Breast epithelium (tissue), 3 donors: Measurements from ENCODE around the gene GNB1L.

Source experiments
- POLR2A ChIP-seq: fragments of 450-650 bp; IDR thresholded peaks from one replicate; pipeline ENCODE4 v1.6.1; 2016; ENCODE audit warnings: antibody characterized with exemption, mild to moderate bottlenecking, moderate library complexity
- TF ChIP-seq, protein P1 (sequence below), 3 donors: fragments of 450-650 bp; IDR thresholded peaks; one replicate each; pipeline ENCODE4 v1.5.1; 2016 to 2017; ENCODE audit warnings: antibody characterized with exemption in 3 of 3, mild to moderate bottlenecking in 3 of 3, moderate library complexity in 3 of 3

DNA sequence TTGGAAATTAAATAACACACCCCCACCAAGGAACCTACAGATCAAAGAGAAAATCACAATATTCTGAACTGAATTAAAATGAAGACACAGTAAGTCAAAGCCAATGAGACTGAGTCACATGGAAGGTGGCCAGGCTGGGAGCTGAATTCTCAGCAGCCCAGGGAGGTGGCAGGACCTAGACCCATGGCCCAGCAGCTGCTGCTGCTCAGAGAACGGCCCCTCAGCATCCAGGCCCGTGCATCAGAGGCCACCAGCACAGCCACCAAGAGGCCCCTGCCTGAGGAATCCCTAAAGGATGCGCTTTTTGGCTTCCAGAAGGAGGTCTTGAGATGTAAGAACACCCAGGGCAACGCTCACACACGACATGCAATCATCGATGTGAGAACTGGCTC, 59.1 kb downstream of the GNB1L start:
- TF ChIP-seq, protein P1, sequence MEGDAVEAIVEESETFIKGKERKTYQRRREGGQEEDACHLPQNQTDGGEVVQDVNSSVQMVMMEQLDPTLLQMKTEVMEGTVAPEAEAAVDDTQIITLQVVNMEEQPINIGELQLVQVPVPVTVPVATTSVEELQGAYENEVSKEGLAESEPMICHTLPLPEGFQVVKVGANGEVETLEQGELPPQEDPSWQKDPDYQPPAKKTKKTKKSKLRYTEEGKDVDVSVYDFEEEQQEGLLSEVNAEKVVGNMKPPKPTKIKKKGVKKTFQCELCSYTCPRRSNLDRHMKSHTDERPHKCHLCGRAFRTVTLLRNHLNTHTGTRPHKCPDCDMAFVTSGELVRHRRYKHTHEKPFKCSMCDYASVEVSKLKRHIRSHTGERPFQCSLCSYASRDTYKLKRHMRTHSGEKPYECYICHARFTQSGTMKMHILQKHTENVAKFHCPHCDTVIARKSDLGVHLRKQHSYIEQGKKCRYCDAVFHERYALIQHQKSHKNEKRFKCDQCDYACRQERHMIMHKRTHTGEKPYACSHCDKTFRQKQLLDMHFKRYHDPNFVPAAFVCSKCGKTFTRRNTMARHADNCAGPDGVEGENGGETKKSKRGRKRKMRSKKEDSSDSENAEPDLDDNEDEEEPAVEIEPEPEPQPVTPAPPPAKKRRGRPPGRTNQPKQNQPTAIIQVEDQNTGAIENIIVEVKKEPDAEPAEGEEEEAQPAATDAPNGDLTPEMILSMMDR (IDR thresholded peaks at IDR 0.05) = no peak
- TF ChIP-seq POLR2A = no peak
